ENCODE results near the gene KLHL2.
"Not testable (repeated sequence)": the region's sequence is repeated elsewhere in the genome, so short reads cannot be mapped to it uniquely, and the experiment has no call there.

The KLHL2 gene

GRCh38 chr4:165232623-165233433 lies 25.5 kb downstream of the KLHL2 start:
- not testable (repeated sequence) for DNase-seq (ENCODE audit: low spot score)

- no peak for DNase-seq (ENCODE audit: low spot score)
These were observed 27.4 kb downstream of the KLHL2 start for GRCh38 chr4:165234766-165235165.

- DNase-seq (ENCODE audit: low spot score) = not testable (repeated sequence)
These were observed 29.5 kb downstream of the KLHL2 start for GRCh38 chr4:165236852-165237251.

GRCh38 chr4:165238041-165238640 lies 30.8 kb downstream of the KLHL2 start:
- DNase-seq (ENCODE audit: low spot score) = not testable (repeated sequence)

- not testable (repeated sequence) for DNase-seq (ENCODE audit: low spot score)
These were observed 33.4 kb downstream of the KLHL2 start for GRCh38 chr4:165240761-165241160.

- DNase-seq (ENCODE audit: low spot score) = not testable (repeated sequence)
These were observed 36.8 kb downstream of the KLHL2 start for GRCh38 chr4:165244148-165244547.

- not testable (repeated sequence) for DNase-seq (ENCODE audit: low spot score)
These were observed 37.3 kb downstream of the KLHL2 start for GRCh38 chr4:165244587-165245186.

- no peak for DNase-seq (ENCODE audit: low spot score)
These were observed 40.7 kb downstream of the KLHL2 start for GRCh38 chr4:165248102-165248501.

GRCh38 chr4:165248904-165249303 lies 41.5 kb downstream of the KLHL2 start:
- not testable (repeated sequence) for DNase-seq (ENCODE audit: low spot score)

- not testable (repeated sequence) for DNase-seq (ENCODE audit: low spot score)
These were observed 47.4 kb downstream of the KLHL2 start for GRCh38 chr4:165254771-165255170.

GRCh38 chr4:165255439-165255838 lies 48.1 kb downstream of the KLHL2 start:
- DNase-seq (ENCODE audit: low spot score) = not testable (repeated sequence)

- not testable (repeated sequence) for DNase-seq (ENCODE audit: low spot score)
These were observed 48.8 kb downstream of the KLHL2 start for GRCh38 chr4:165256074-165256659.

GRCh38 chr4:165259776-165260175 lies 52.4 kb downstream of the KLHL2 start:
- DNase-seq (ENCODE audit: low spot score) = not testable (repeated sequence)

- not testable (repeated sequence) for DNase-seq (ENCODE audit: low spot score)
These were observed 54.9 kb downstream of the KLHL2 start for GRCh38 chr4:165262306-165262705.

GRCh38 chr4:165263466-165263865 lies 56.1 kb downstream of the KLHL2 start:
- DNase-seq (ENCODE audit: low spot score) = not testable (repeated sequence)

GRCh38 chr4:165269931-165270330 lies 62.6 kb downstream of the KLHL2 start:
- DNase-seq (ENCODE audit: low spot score) = not testable (repeated sequence)

- DNase-seq (ENCODE audit: low spot score) = not testable (repeated sequence)
These were observed 66.1 kb downstream of the KLHL2 start for GRCh38 chr4:165273443-165273842.

- not testable (repeated sequence) for DNase-seq (ENCODE audit: low spot score)
These were observed 68.0 kb downstream of the KLHL2 start for GRCh38 chr4:165275357-165275756.

- not testable (repeated sequence) for DNase-seq (ENCODE audit: low spot score)
These were observed 72.2 kb downstream of the KLHL2 start for GRCh38 chr4:165279531-165279930.

- DNase-seq (ENCODE audit: low spot score) = not testable (repeated sequence)
These were observed 77.3 kb downstream of the KLHL2 start for GRCh38 chr4:165284697-165285096.

GRCh38 chr4:165286619-165287340 lies 79.4 kb downstream of the KLHL2 start:
- not testable (repeated sequence) for DNase-seq (ENCODE audit: low spot score)

- DNase-seq (ENCODE audit: low spot score) = no peak
These were observed 80.9 kb downstream of the KLHL2 start for GRCh38 chr4:165288226-165288625.

Measured in LoVo (cell line).